DMS 273 (cell line): Measurements from ENCODE around the gene BMPER.
A peak's percentile ranks its signal among the peaks of the same experiment; 100 is the strongest.

ENCODE experiments used
- DNase-seq: peaks from one replicate; lab custom pipeline; 2025; ENCODE audit not compliant: unreplicated experiment; lab: John Stamatoyannopoulos, UW

The BMPER gene

DNA sequence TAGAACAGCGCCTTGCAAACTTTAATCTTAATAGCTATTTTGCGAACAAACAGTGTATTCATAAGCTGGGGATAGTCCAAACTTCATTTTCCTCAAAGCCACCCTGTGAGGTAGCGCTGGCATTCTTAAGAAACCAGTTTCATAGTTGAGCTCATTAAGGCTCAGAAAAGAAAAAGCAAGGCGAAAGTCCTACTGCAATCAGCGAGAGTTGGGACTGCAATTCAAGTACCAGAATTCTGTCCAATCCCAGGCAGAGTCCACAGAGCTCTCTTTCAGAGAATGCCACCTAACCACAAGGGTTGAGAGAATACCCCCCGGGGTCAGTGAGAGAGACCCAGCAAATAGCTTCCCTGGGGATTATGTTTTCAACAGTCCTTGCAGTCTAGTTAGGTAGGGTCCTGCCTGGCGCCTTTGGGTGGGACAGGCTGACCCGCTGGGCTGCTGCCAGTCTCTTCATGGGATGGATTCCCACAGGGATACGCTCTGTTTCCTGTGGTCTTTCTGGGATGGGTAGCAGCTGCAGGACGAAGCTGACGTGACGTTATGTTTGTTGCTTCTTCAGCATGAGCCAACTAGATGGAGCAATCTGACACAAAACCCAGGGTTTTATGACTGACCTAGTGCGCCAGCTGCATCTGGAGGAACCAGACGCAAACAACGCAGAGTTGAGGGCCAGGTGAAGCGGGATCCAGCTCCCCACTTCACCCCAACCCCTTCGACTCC is 16.0 kb downstream of the BMPER start:
- no peak for DNase-seq

- DNase-seq, result no peak
Observed at GRCh38 chr7:33922820-33923219, 17.5 kb downstream of the BMPER start.

- no peak for DNase-seq
Observed at GRCh38 chr7:33923440-33924229, 18.3 kb downstream of the BMPER start.

DNA sequence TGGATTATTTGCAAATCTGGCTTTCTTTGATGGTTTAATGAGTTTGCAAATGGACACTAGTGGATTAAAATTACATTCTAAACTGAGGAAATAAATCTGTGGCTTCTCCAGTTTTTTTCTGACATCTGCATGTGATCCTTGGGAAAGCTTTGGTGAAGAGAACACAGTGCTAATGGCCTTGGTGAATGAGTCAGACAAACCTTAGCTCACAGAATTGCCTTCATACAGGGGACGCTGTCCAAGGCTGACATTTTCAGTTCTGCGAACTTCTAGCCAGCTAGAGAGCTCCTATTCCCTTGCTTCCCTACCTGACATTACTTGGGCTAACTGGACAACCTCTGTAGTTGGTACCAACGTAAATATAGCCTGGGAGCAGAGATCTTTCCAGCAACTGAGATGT is 21.2 kb downstream of the BMPER start:
- DNase-seq, result no peak

DNA sequence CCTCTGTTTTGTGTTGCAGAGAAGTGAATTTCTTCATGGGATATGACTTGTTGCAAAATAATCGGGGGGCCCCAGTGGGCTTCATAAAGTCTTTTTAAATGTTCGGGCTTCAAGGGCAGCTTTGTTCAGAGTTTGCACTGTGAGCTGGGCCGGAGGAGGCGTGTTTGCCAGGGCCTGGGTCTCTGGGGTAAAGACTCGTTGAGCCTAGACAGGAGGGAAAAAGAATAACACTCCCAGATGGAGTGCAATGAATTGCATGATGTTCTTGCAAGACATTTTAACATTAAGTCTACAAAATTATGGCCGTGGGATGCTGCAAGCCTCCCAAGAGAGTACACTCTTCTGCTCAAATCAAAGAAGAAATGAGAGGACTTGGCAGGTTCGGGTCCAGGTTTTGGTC is 23.6 kb downstream of the BMPER start:
- DNase-seq, result no peak

GRCh38 chr7:33932221-33932620 is 26.9 kb downstream of the BMPER start:
- DNase-seq, result no peak

DNA sequence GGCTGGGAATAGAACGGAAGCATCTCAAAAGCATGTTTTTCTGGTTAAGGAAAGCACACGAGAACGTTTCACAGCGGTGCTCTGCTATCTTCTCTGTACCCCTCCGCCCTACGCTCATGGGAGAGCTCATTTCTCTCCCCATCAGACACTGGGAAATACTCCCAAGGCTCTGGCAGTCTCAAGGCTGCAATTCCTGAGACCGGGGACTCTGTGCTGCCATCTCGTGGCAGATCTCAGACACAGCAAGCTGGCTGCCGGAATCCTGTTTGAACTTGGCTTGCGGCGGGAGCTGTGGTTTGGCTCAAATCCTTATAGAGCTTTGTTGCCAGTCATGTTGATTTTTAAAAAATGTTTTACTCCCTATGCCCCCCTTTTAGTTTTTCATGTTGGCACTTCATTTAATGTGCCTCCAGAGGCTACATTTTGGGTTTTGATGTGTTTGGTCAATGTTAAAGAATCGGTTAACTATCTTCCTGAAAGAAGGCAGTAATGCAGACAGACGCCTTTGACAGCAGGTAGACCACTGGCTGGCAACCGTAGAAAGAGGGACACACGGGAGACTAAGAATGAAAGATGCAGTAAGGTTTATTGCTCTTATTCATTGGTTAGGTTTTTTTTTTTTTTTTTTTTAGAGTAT is 27.6 kb downstream of the BMPER start:
- peak; percentile 92 for DNase-seq

- no peak for DNase-seq
Observed at GRCh38 chr7:33933611-33934281, 28.4 kb downstream of the BMPER start.

DNA sequence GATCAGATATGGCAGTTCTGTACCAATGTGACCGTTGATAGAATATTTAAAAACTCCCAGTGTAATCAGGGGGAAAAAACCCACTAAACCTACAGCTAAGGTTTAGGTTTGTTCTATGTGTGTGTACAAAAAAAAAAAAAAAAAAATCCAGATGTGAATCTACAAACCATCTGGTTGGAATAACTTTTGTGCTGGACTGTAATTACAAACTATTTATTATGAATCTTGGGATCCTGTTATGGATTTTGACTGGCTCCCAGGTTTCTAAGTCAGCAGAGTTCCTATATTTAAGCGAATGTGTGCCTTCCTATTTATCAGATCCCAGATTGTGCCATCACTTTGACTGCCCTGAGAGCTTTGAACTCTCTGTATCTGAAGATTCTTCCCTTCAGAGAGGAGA is 29.1 kb downstream of the BMPER start:
- no peak for DNase-seq

- no peak for DNase-seq
Observed at GRCh38 chr7:33936503-33936902, 31.2 kb downstream of the BMPER start.

DNA sequence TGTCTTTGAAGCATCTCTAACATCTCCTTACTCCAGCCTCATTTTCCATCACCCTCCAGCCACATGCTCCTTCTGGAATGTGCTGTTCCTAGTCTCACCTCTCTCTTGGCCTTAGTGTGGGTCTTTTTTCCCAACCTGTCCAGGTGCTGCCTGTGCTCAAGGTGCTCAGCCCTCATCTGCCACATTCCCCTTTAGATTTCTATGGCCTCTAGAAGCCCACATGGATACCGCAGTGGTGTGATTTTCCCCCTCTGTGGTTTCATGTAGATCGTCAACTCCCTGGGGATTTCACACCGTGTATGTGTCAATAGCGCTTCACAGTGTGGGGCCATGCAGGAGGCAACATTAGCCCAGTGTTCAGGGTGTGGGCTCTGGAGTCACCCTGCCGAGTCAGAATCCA is 32.5 kb downstream of the BMPER start:
- no peak for DNase-seq

DNA sequence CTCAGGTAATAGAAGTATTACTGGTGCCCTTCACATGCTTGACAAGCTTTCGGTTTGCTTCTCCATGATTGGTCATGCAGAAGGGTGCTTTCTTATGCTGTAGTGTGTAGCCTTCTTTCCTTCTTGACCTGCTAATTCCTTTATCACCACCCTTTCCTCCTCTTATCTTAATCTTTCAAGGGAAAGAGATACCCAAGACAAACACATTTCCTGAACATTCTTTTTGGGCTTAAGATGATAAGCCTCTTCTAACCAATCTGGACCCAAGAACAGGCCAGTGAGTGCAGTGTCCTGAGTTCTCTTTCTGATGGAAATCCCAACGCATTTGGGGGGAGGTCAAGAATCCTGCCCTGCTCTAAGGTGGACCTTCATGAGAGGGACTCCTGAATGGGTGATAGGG is 33.8 kb downstream of the BMPER start:
- DNase-seq, result no peak

DNA sequence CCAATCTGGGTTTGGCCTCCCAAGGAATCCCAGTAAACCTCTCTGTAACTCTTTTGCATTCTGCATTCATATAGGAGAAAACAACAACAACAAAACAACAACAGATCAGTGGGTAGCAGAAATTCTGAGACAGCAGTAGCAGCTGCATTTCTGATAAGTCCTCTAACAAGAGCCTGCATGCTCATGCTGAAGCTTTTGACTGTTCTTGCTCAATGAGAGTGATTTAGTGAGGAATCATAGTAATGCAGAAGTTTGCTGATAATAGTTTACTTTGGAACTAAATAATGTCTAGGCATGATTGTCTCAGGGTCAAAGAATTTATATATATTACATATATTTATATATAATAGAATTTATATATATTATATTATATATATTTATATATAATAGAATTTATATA is 35.2 kb downstream of the BMPER start:
- DNase-seq, result no peak

- no peak for DNase-seq
Observed at GRCh38 chr7:33941418-33941817, 36.1 kb downstream of the BMPER start.

GRCh38 chr7:33946094-33946699 is 40.9 kb downstream of the BMPER start:
- no peak for DNase-seq

- DNase-seq, result no peak
Observed at GRCh38 chr7:33950047-33950714, 44.8 kb downstream of the BMPER start.

DNA sequence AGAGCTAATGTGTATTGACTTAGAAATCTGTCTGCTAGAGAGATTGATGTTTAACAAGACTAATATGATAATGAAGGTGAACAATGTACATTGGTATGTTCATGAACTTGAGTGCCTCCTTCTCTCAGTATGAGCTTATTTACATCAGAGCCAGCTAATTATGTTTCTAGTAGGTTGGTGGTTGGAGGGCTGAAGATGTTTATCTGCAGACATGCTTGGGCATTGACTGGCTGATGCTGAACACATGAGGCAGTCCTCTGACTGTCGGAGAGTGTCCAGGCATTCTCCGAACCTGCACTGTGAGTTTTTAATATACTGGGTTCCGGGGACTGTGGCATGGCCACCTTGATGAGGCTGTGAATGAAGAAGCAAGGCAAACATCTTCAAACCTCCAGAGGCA is 47.5 kb downstream of the BMPER start:
- no peak for DNase-seq

DNA sequence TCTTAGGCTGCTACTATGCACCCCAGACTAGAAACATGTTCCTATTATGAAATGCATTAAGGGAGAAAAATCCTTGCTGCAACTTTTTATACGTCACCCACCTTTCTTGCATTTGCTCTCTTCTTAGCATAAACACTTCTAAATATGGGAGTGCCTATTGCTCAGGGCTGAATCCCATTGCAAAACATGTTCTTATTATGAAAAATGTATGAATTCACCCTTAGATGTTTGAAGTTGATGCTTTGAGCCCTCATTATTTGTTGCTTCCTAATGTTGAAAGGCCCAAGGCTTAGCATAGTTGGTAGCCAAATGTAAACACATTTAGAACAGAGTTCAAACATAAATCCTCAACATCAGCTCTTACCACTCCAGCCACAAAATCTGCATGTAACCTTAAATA is 52.8 kb downstream of the BMPER start:
- no peak for DNase-seq

- no peak for DNase-seq
Observed at GRCh38 chr7:33959676-33960075, 54.3 kb downstream of the BMPER start.

- no peak for DNase-seq
Observed at GRCh38 chr7:33961948-33962347, 56.6 kb downstream of the BMPER start.
